Right renal pelvis (tissue), 4 donors: ENCODE measurements around the gene U2AF2. TPM values are rescaled to one million over a fixed set of nuclear protein-coding genes. Genes with fewer than 3 reads are reported as not detected.
A peak's percentile ranks its signal among the peaks of the same experiment; 100 is the strongest.
"Not testable (repeated sequence)": the region's sequence is repeated elsewhere in the genome, so short reads cannot be mapped to it uniquely, and the experiment has no call there.

Experiments
- DNase-seq, 4 donors: peaks; one replicate each; pipeline ENCODE4 v3.0.0-alpha.2; 2013; ENCODE audit warnings: low read depth in 4 of 4, low spot score in 3 of 4, missing footprints in 1 of 4
- polyA plus RNA-seq, 4 donors: library from polyadenylated mRNA; unstranded; fragments of 120-200 nt; gene quantifications; one replicate each; pipeline ENCODE4 v1.2.1, GENCODE V29; 2013; ENCODE audit not compliant: insufficient read length in 4 of 4

The U2AF2 gene
- polyA plus RNA-seq, 4 donors = 178 to 218 (median 182) TPM

- DNase-seq = no peak
Observed at GRCh38 chr19:55700813-55701212, 46.0 kb downstream of the U2AF2 start.

GRCh38 chr19:55702131-55702627 is 47.3 kb downstream of the U2AF2 start:
- no peak for DNase-seq

GRCh38 chr19:55703790-55704215 is 49.0 kb downstream of the U2AF2 start:
- DNase-seq = peak in 1 of 4 donors; percentile 26

GRCh38 chr19:55704494-55705245 is 49.8 kb downstream of the U2AF2 start:
- DNase-seq = no peak

- DNase-seq = no peak
Observed at GRCh38 chr19:55705972-55706371, 51.1 kb downstream of the U2AF2 start.

DNA sequence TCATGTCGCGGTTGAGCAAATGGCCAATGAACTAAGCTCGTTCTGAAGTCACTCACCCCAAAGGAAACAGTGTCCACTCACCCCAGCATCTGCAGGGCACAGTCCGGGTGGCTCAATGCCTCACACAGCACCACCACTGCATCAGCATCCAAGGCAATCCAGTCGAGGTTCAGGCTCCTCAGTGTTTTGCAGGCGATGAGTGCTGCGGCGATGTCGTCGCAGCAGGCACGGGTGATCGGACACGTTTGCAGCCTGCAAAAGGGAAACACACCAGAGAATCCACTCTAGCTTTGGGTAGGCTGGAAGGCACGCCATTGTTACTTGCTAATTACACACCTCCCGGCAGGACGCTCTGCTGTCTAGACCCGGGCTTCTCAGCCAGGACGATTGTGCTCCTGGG is 56.9 kb downstream of the U2AF2 start:
- DNase-seq = no peak

DNA sequence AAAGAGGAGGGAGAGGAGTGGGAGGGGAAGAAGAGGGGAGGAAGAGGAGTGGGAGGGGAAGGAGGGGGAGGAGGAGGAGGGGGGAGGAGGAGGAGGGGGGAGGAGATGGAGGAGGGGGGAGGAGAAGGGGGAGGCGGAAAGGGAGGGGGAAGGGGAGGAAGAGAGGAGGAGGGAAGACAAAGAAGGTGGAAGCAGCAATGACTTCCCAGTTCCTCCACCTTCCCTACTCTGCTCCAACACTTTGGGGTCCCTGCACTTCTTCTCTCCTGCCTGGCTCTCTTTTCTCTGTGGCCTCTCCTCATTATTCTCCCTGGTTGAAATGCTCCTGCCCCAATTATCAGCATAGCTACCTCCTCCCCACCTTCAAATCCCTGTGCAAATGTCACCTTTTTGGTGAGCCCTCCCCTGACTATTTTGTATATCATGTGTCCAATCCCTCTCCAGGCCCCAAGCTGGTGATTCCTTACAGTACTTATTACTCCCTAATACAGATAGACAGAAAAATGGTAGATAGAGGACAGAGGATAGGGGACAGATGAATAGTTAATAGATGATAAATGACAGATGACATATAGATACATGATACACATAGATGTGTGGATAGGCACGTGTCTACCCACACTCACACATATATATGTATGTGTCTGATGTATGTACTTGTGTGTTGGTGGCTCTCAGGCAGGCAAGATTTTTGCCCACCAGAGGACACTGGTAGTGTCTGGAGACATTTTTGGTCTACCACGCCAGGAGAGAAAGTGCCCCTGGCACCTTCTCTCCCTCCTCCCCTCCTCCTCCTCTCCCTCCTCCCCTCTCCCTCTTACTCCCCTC is 58.2 kb downstream of the U2AF2 start:
- no peak for DNase-seq

- no peak for DNase-seq
Observed at GRCh38 chr19:55716531-55716930, 61.7 kb downstream of the U2AF2 start.

- DNase-seq = no peak
Observed at GRCh38 chr19:55717251-55717650, 62.4 kb downstream of the U2AF2 start.

DNA sequence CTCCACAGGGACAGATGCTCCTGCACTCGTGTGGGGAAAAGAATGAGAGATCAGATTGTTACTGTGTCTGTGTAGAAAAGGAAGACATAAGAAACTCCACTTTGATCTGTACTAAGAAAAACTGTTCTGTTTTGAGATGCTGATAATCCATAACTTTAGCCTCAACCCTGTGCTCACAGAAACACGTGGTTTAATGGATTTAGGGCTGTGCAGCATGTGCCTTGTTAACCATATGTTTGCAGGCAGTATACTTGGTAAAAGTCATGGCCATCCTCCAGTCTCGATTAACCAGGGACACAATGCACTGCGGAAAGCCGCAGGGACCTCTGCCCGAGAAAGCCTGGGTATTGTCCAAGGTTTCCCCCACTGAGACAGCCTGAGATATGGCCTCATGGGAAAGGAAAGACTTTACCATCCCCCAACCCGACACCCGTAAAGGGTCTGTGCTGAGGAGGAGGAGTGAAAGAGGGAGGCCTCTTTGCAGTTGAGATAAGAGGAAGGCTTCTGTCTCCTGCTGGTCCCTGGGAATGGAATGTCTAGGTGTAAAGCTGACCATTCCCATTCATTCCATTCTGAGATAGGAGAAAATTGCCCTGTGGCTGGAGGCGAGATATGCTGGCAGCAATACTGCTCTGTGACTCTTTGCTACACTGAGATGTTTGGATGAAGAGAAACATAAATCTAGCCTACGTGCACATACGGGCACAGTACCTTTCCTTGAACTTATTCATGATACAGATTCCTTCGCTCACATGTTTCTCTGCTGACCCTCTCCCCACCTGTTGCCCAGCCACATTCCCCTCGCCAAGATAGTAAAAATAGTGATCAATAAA is 63.3 kb downstream of the U2AF2 start:
- DNase-seq = not testable (repeated sequence)

- DNase-seq = no peak
Observed at GRCh38 chr19:55720214-55720746, 65.4 kb downstream of the U2AF2 start.

DNA sequence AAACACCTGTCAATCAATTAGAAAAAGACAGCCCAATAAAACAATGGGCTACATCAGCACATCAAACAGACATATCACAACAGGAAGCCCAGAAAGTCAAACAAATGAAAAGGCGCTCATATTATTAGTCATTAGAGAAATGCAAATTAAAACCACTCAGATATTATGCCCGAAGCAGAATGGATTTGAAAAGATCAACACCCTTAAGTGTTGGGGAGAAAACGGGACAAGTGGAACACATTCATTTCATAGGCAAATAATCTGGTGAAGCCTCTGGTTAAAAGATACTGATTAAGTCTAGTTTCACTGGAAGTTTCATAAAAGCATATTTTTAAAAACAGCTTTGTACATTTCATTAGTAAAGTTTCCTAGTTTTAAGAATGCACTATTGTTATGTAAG is 66.0 kb downstream of the U2AF2 start:
- no peak for DNase-seq

DNA sequence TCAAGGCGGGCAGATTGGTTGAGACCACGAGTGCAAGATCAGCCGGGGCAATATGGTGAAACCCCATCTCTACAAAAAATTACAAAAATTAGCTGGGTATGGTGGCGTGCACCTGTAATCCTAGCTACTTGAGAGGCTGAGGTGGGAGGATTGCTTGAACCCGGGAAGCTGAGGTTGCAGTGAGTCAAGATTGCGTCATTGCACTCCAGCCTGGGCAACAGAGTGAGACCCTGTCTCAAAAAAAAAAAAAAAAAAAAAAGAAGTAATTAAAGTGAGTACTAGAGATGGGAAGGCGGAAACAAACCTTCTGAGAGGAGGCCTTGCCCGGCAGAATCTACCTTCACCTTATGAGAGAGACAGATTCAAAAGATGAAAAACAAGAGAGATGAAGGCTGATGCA is 68.7 kb downstream of the U2AF2 start:
- no peak for DNase-seq

Other genes starting within 250 kb of the U2AF2 start
- 10 to 100 TPM; 42.6 to 69.0 (median 48.9) TPM for gene UBE2S, start 247.2 kb upstream of the U2AF2 start, polyA plus RNA-seq
- gene SHISA7, start 211.7 kb upstream of the U2AF2 start, polyA plus RNA-seq = under 1 TPM; 0.10 to 0.14 (median 0.13) TPM
- 10 to 100 TPM; 35.2 to 54.6 (median 38.7) TPM for gene ISOC2, start 193.4 kb upstream of the U2AF2 start, polyA plus RNA-seq
- gene C19orf85, start 190.3 kb upstream of the U2AF2 start, polyA plus RNA-seq = not detected
- gene ZNF628, start 178.4 kb upstream of the U2AF2 start, polyA plus RNA-seq = 1 to 10 TPM; 3.2 to 5.4 (median 3.6) TPM
- 10 to 100 TPM; 43.6 to 68.7 (median 51.3) TPM for gene NAT14, start 169.8 kb upstream of the U2AF2 start, polyA plus RNA-seq
- 1 to 10 TPM; 1.6 to 2.9 (median 2.3) TPM for gene SSC5D, start 166.6 kb upstream of the U2AF2 start, polyA plus RNA-seq
- under 1 TPM; 0.62 to 0.97 (median 0.67) TPM for gene SBK2, start 117.9 kb upstream of the U2AF2 start, polyA plus RNA-seq
- gene SBK3, start 109.5 kb upstream of the U2AF2 start, polyA plus RNA-seq = under 1 TPM in 2 of 4 donors, not detected in 2; 0.13 to 0.28 TPM
- gene ZNF579, start 74.2 kb upstream of the U2AF2 start, polyA plus RNA-seq = 10 to 100 TPM; 14.4 to 21.1 (median 18.3) TPM
- 10 to 100 TPM; 19.6 to 23.0 (median 20.3) TPM for gene FIZ1, start 55.5 kb upstream of the U2AF2 start, polyA plus RNA-seq
- gene ZNF524, start 54.7 kb upstream of the U2AF2 start, polyA plus RNA-seq = 10 to 100 TPM in 1 of 4 donors, 1 to 10 TPM in 3; 7.7 to 12.0 (median 8.8) TPM
- gene ZNF865, start 49.4 kb upstream of the U2AF2 start, polyA plus RNA-seq = 10 to 100 TPM in 1 of 4 donors, 1 to 10 TPM in 3; 7.3 to 12.7 (median 7.8) TPM
- gene ZNF784, start 30.5 kb upstream of the U2AF2 start, polyA plus RNA-seq = 10 to 100 TPM in 3 of 4 donors, 1 to 10 TPM in 1; 9.2 to 13.5 (median 11.2) TPM
- 10 to 100 TPM; 37.9 to 49.7 (median 43.6) TPM for gene ZNF580, start 14.0 kb upstream of the U2AF2 start, polyA plus RNA-seq
- 10 to 100 TPM; 24.0 to 35.7 (median 25.6) TPM for gene ZNF581, start 11.4 kb upstream of the U2AF2 start, polyA plus RNA-seq
- gene CCDC106, start 6.8 kb upstream of the U2AF2 start, polyA plus RNA-seq = 10 to 100 TPM; 19.5 to 26.7 (median 21.3) TPM
- 100 to 1,000 TPM in 3 of 4 donors, 10 to 100 TPM in 1; 90.2 to 163 (median 102) TPM for gene EPN1, start 20.2 kb downstream of the U2AF2 start, polyA plus RNA-seq
- under 1 TPM in 1 of 4 donors, not detected in 3; 0.05 TPM for gene NLRP9, start 83.4 kb downstream of the U2AF2 start, polyA plus RNA-seq
- under 1 TPM in 1 of 4 donors, not detected in 3; 0.10 TPM for gene RFPL4A, start 104.1 kb downstream of the U2AF2 start, polyA plus RNA-seq
- under 1 TPM in 1 of 4 donors, not detected in 3; 0.30 TPM for gene RFPL4AL1, start 114.1 kb downstream of the U2AF2 start, polyA plus RNA-seq
- gene NLRP11, start 177.0 kb downstream of the U2AF2 start, polyA plus RNA-seq = under 1 TPM; 0.07 to 0.22 (median 0.16) TPM
- gene NLRP4, start 181.5 kb downstream of the U2AF2 start, polyA plus RNA-seq = not detected